ENCODE measurements around the gene SPSB3.

- TF ChIP-seq CTCF (tag by site-specific recombination; IDR thresholded peaks at IDR 0.05) (no peak), ZNF274 (IDR thresholded peaks at IDR 0.05; ENCODE audit: low read length) (no peak), ZNF274 (tag by site-specific recombination; IDR thresholded peaks at IDR 0.05; ENCODE audit: borderline replicate concordance) (no peak)
Measured at GRCh38 chr16:1787056-1787321, 4.6 kb upstream of the SPSB3 start.
